ENCODE results near the gene NUCB1.

DNA sequence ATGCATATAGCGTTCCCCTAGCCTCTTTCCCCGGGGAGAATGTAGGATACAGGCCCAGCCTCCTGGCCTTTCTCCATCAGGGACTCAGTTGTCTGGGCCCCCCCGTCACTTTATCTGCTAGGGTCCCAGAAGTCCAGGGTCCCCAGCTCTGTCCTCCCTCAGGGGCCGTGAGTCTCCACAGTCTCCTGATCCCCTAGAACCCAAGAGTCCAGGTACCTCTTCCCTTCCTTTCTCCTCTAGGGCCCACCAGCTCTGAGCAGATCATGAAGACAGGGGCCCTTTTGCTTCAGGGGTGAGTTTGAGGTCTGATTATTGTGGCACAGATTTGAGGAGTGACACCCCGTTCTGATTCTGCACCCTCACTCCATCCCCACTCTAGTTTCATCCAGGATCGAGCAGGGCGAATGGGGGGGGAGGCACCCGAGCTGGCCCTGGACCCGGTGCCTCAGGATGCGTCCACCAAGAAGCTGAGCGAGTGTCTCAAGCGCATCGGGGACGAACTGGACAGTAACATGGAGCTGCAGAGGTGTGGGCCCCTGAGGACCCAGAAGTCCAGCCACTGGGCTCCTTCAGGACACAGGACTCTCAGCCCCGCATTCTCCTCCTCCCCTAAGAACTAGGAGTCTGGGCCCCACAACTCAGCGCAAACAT lies 55.3 kb downstream of the NUCB1 start:
- TF ChIP-seq, protein P1, sequence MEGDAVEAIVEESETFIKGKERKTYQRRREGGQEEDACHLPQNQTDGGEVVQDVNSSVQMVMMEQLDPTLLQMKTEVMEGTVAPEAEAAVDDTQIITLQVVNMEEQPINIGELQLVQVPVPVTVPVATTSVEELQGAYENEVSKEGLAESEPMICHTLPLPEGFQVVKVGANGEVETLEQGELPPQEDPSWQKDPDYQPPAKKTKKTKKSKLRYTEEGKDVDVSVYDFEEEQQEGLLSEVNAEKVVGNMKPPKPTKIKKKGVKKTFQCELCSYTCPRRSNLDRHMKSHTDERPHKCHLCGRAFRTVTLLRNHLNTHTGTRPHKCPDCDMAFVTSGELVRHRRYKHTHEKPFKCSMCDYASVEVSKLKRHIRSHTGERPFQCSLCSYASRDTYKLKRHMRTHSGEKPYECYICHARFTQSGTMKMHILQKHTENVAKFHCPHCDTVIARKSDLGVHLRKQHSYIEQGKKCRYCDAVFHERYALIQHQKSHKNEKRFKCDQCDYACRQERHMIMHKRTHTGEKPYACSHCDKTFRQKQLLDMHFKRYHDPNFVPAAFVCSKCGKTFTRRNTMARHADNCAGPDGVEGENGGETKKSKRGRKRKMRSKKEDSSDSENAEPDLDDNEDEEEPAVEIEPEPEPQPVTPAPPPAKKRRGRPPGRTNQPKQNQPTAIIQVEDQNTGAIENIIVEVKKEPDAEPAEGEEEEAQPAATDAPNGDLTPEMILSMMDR (conservative IDR thresholded peaks at IDR 0.05; ENCODE audit: low read length) = no peak; the same call in 1 of the 2 replicates
- no peak for TF ChIP-seq EZH2phosphoT487 (IDR thresholded peaks at IDR 0.05; ENCODE audit: borderline replicate concordance)
